ENCODE measurements around the gene ZNF574. TPM values are rescaled to one million over a fixed set of nuclear protein-coding genes. Genes with fewer than 3 reads are reported as not detected.

The ZNF574 gene
- total RNA-seq, 1 experiment from 2014 or later = 24.6 TPM

- Histone ChIP-seq H3K4me3 (replicated peaks in 1 of 2; ENCODE audit: low read depth in 1 of 2, low read length in 2 of 2) (no peak overlapping the region), H3K9me2 (ENCODE audit: insufficient read depth) (no peaks in the 10 kb centered on the region), H3K27ac (ENCODE audit: low read depth, low read length) (no peak overlapping the region), H3K4me1 (ENCODE audit: control insufficient read depth in 1 of 2, insufficient read depth in 2 of 2, low read length in 2 of 2) (peaks cover 6 to 14% of the 10 kb centered on the region in 2 experiments), H3K27me3 (ENCODE audit: insufficient read depth, low read length) (no peaks in the 10 kb centered on the region), H4K20me1 (ENCODE audit: insufficient read depth) (no peaks in the 10 kb centered on the region), H3K36me3 (ENCODE audit: control insufficient read depth in 1 of 2, insufficient read depth in 2 of 2, low read length in 2 of 2) (no peaks in the 10 kb centered on the region), H3K9me3 (ENCODE audit: control insufficient read depth in 1 of 2, insufficient read depth in 1 of 2, low read depth in 1 of 2, low read length in 2 of 2) (no peaks in the 10 kb centered on the region), H3K4me2 (ENCODE audit: low read length) (no peak overlapping the region), H3K79me2 (ENCODE audit: insufficient read depth, low read length) (no peaks in the 10 kb centered on the region), H3K9ac (ENCODE audit: low read length) (no peak overlapping the region), H2AFZ (ENCODE audit: low read depth, low read length, poor library complexity, severe bottlenecking) (no peak overlapping the region)
- CTCF ChIA-PET = interaction anchor here (3.0 kb wide), 1 partner anchor 9 kb away, joined by 23 read pairs; no protein-coding TSS in a partner anchor
- intact Hi-C loops (cut with micrococcal nuclease) = no loop called here
- no peak for DNase-seq (ENCODE audit: low read depth, low spot score)
- POLR2A ChIA-PET = no interaction called here
- BruUV-seq (replicated peaks) = no TSS peak
- TF ChIP-seq CEBPB (IDR thresholded peaks at IDR 0.05; ENCODE audit: low read depth) (no peak), FOSL1 (IDR thresholded peaks at IDR 0.05; ENCODE audit: low read depth) (no peak), JUND (IDR thresholded peaks at IDR 0.05) (no peak), ELF1 (IDR thresholded peaks at IDR 0.05; ENCODE audit: borderline replicate concordance, low read depth) (no peak)
- TF ChIP-seq, protein P1, sequence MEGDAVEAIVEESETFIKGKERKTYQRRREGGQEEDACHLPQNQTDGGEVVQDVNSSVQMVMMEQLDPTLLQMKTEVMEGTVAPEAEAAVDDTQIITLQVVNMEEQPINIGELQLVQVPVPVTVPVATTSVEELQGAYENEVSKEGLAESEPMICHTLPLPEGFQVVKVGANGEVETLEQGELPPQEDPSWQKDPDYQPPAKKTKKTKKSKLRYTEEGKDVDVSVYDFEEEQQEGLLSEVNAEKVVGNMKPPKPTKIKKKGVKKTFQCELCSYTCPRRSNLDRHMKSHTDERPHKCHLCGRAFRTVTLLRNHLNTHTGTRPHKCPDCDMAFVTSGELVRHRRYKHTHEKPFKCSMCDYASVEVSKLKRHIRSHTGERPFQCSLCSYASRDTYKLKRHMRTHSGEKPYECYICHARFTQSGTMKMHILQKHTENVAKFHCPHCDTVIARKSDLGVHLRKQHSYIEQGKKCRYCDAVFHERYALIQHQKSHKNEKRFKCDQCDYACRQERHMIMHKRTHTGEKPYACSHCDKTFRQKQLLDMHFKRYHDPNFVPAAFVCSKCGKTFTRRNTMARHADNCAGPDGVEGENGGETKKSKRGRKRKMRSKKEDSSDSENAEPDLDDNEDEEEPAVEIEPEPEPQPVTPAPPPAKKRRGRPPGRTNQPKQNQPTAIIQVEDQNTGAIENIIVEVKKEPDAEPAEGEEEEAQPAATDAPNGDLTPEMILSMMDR (IDR thresholded peaks at IDR 0.05 in 2 of 3, conservative IDR thresholded peaks at IDR 0.05 in 1 of 3; ENCODE audit: borderline replicate concordance in 1 of 3, insufficient read depth in 1 of 3, low read depth in 2 of 3, low read length in 2 of 3) = no peak
- RAD21 ChIA-PET (ENCODE audit: low non-redundant PET in 1 of 2, low total read pairs in 2 of 2, uncharacterized antibody in 2 of 2, unreplicated experiment in 2 of 2) = no interaction called here
- ATAC-seq = no peak
Observed at GRCh38 chr19:42037649-42038048, 38.3 kb upstream of the ZNF574 start.

- Histone ChIP-seq H3K4me2 (ENCODE audit: low read length) (no peak overlapping the region), H3K9ac (ENCODE audit: low read length) (no peak overlapping the region), H3K4me3 (replicated peaks in 1 of 2; ENCODE audit: low read depth in 1 of 2, low read length in 2 of 2) (no peak overlapping the region), H3K36me3 (ENCODE audit: control insufficient read depth in 1 of 2, insufficient read depth in 2 of 2, low read length in 2 of 2) (no peaks in the 10 kb centered on the region), H3K27me3 (ENCODE audit: insufficient read depth, low read length) (no peaks in the 10 kb centered on the region), H3K9me3 (ENCODE audit: control insufficient read depth in 1 of 2, insufficient read depth in 1 of 2, low read depth in 1 of 2, low read length in 2 of 2) (no peaks in the 10 kb centered on the region), H2AFZ (ENCODE audit: low read depth, low read length, poor library complexity, severe bottlenecking) (no peak overlapping the region), H3K79me2 (ENCODE audit: insufficient read depth, low read length) (no peaks in the 10 kb centered on the region), H3K9me2 (ENCODE audit: insufficient read depth) (no peaks in the 10 kb centered on the region), H3K27ac (ENCODE audit: low read depth, low read length) (no peak overlapping the region), H4K20me1 (ENCODE audit: insufficient read depth) (no peaks in the 10 kb centered on the region), H3K4me1 (ENCODE audit: control insufficient read depth in 1 of 2, insufficient read depth in 2 of 2, low read length in 2 of 2) (peaks cover 6 to 14% of the 10 kb centered on the region in 2 experiments)
- ChIA-PET CTCF (interaction anchor here (3.0 kb wide), 1 partner anchor 10 kb away, joined by 23 read pairs; no protein-coding TSS in a partner anchor), POLR2A (no interaction called here), RAD21 (ENCODE audit: low non-redundant PET in 1 of 2, low total read pairs in 2 of 2, uncharacterized antibody in 2 of 2, unreplicated experiment in 2 of 2) (no interaction called here)
- BruUV-seq (replicated peaks) = no TSS peak
- ATAC-seq (no peak), DNase-seq (ENCODE audit: low read depth, low spot score) (no peak)
- intact Hi-C loops (cut with micrococcal nuclease) = no loop called here
- no peak for TF ChIP-seq SIN3A (IDR thresholded peaks at IDR 0.05; ENCODE audit: low read depth)
- TF ChIP-seq TCF7L2 (IDR thresholded peaks at IDR 0.05; ENCODE audit: borderline replicate concordance, extremely low read depth, insufficient read depth, insufficient read length) = no peak
- no peak for TF ChIP-seq YY1 (IDR thresholded peaks at IDR 0.05; ENCODE audit: extremely low read depth, insufficient replicate concordance, low read depth, low read length)
- TF ChIP-seq, protein P2, sequence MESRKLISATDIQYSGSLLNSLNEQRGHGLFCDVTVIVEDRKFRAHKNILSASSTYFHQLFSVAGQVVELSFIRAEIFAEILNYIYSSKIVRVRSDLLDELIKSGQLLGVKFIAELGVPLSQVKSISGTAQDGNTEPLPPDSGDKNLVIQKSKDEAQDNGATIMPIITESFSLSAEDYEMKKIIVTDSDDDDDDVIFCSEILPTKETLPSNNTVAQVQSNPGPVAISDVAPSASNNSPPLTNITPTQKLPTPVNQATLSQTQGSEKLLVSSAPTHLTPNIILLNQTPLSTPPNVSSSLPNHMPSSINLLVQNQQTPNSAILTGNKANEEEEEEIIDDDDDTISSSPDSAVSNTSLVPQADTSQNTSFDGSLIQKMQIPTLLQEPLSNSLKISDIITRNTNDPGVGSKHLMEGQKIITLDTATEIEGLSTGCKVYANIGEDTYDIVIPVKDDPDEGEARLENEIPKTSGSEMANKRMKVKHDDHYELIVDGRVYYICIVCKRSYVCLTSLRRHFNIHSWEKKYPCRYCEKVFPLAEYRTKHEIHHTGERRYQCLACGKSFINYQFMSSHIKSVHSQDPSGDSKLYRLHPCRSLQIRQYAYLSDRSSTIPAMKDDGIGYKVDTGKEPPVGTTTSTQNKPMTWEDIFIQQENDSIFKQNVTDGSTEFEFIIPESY (IDR thresholded peaks at IDR 0.05; ENCODE audit: extremely low read depth, insufficient replicate concordance, low read length) = no peak
- TF ChIP-seq REST (IDR thresholded peaks at IDR 0.05; ENCODE audit: low read depth) = no peak
- no peak for TF ChIP-seq RAD21 (IDR thresholded peaks at IDR 0.05; ENCODE audit: low read depth)
- no peak for TF ChIP-seq ZFX (IDR thresholded peaks at IDR 0.05)
- no peak for TF ChIP-seq ELF1 (IDR thresholded peaks at IDR 0.05; ENCODE audit: borderline replicate concordance, low read depth)
Observed at GRCh38 chr19:42038666-42039065, 37.3 kb upstream of the ZNF574 start.

All from HCT116 (cell line).